Stomach (tissue), 9 donors: ENCODE data around the gene RPTOR. TPM values are rescaled to one million over a fixed set of nuclear protein-coding genes. Genes with fewer than 3 reads are reported as not detected.

ENCODE experiments used
- DNase-seq, 2 donors: peaks; one replicate each; pipeline versions ENCODE4 v3.0.0 to v3.0.0-alpha.2; 2013 to 2019
- H3K27ac ChIP-seq, 5 donors: fragments of 200-600 bp in 4 of 5; sonication (generic) in 4 of 5; one replicate each; pipeline ENCODE4 v1.5.1; 2013 to 2019; ENCODE audit warnings: mild to moderate bottlenecking in 1 of 5, moderate library complexity in 1 of 5
- H3K27me3 ChIP-seq, 3 donors: fragments of 200-600 bp; sonication (generic); one replicate each; pipeline ENCODE4 v1.5.1; 2017 to 2019; ENCODE audit warnings: mixed run types in 1 of 3
- H3K36me3 ChIP-seq, 4 donors: fragments of 200-600 bp; sonication (generic); 1 replicate in 3 of 4; 2 replicates in 1 of 4; pipeline ENCODE4 v1.5.1; 2016 to 2019
- H3K4me1 ChIP-seq, 4 donors: fragments of 200-600 bp; sonication (generic); one replicate each; pipeline ENCODE4 v1.5.1; 2016 to 2019
- H3K4me3 ChIP-seq, 4 donors: fragments of 200-600 bp; sonication (generic) in 3 of 4; one replicate each; pipeline ENCODE4 v1.5.1; 2016 to 2019; ENCODE audit warnings: mild to moderate bottlenecking in 1 of 4
- H3K9me3 ChIP-seq, 4 donors: fragments of 200-600 bp; sonication (generic); one replicate each; pipeline ENCODE4 v1.5.1; 2016 to 2019
- EP300 ChIP-seq: sonication (generic); formaldehyde crosslinking; IDR thresholded peaks from one replicate; pipeline ENCODE4 v1.6.1; 2017; ENCODE audit warnings: antibody characterized with exemption
- POLR2A ChIP-seq, 4 donors: fragments of 450-650 bp; IDR thresholded peaks; one replicate each; pipeline ENCODE4 v1.6.1; 2016; ENCODE audit warnings: antibody characterized with exemption in 4 of 4, control low read depth in 2 of 4, mild to moderate bottlenecking in 1 of 4, moderate library complexity in 1 of 4
- POLR2AphosphoS5 ChIP-seq, 3 donors: sonication (generic); formaldehyde crosslinking; IDR thresholded peaks; one replicate each; pipeline ENCODE4 v1.6.1; 2016; ENCODE audit warnings: antibody characterized with exemption in 3 of 3
- WGBS, 5 donors: extraction: QIAGEN DNeasy Blood & Tissue Kit in 3 of 5; methylation state at CpG; one replicate each; pipeline versions ENCODE4 v1.1.5 to v1.1.7; 2013 to 2018; 5-methylcytosine and 5-hydroxymethylcytosine counted together
- intact Hi-C: fragments of 100-400 bp; cut with DNase I; formaldehyde crosslinking; loops from one replicate; pipeline ENCODE4 v1.15.1; 2023; ENCODE audit warnings: low total_unique reads
- polyA plus RNA-seq, 3 donors: library from polyadenylated mRNA; stranded (reverse); fragments of 200-250 nt; gene quantifications; one replicate each; pipeline ENCODE4 v1.2.3, GENCODE V29; 2013
- total RNA-seq, 5 donors: library from RNA; depleted of rRNA; stranded (reverse); fragments of >200 nt; gene quantifications; one replicate each; pipeline versions ENCODE4 v1.1.0 to v1.2.3, GENCODE V29; 2014 to 2016
- TF ChIP-seq, protein P1 (sequence below), 7 experiments: fragments of 450-650 bp in 4 of 7; fragments of 200-600 bp in 3 of 7; sonication (generic) in 3 of 7; IDR thresholded peaks; one replicate each; pipeline ENCODE4 v1.5.1; 2016 to 2019; ENCODE audit warnings: antibody characterized with exemption in 7 of 7, control low read depth in 2 of 7, mild to moderate bottlenecking in 1 of 7
- donor health status: healthy with polysubstance abuse.
- donor health status: Bipolar disorder and iron deficiency.
- donor health status: healthy.

RPTOR gene
- total and polyA plus RNA-seq, 8 donors, result 3.8 to 103 (median 19.3) TPM

DNA sequence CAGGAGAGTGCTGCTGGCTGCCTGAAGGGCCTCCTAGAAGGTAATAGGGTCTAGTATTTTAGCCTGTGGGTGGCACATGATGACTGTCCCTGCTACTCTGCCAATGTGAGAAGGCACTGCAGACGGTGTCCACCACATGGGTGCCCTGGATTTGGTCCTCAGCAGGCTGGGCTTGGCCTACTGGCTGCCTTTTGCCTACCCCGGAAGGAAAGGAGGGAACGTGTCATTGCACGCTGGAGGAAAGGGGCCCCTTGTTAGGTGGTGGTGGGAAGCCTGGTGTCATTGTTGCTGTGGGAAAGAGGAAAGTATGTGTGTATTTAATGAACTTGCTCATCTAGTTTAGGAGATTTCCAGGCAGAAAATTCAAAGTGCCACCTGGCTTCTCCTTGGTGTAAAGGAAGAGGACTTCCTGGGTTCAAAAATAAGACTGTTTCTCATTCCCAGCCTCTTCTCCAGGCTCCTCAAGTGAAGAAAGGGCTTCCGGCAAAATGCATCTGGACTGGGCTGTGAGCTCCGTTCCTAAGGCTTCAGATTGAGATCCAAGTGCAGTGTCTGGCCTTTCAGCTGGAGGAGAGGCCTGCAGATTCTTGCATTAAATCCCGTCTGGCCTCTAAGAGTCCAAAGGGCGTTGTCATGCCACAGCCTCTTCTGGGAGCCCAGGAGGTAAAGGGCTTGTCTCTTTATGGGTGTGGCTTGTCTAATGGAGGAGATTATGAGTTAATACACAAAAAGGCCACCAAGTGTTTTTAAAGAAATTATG lies 55.1 kb downstream of the RPTOR start:
- Histone ChIP-seq H3K27me3 (no peaks in the 10 kb centered on the region), H3K36me3 (no peaks in the 10 kb centered on the region), H3K4me3 (no peak overlapping the region), H3K9me3 (no peaks in the 10 kb centered on the region), H3K27ac (peak overlapping the region in 1 of 5 donors; percentile 28), H3K4me1 (peaks cover 25 to 47% (median 40%) of the 10 kb centered on the region in 4 donors)
- intact Hi-C loops, result no loop called here
- TF ChIP-seq POLR2A (IDR thresholded peaks at IDR 0.05) (no peak), EP300 (no peak), POLR2AphosphoS5 (IDR thresholded peaks at IDR 0.05) (no peak)
- TF ChIP-seq, protein P1, sequence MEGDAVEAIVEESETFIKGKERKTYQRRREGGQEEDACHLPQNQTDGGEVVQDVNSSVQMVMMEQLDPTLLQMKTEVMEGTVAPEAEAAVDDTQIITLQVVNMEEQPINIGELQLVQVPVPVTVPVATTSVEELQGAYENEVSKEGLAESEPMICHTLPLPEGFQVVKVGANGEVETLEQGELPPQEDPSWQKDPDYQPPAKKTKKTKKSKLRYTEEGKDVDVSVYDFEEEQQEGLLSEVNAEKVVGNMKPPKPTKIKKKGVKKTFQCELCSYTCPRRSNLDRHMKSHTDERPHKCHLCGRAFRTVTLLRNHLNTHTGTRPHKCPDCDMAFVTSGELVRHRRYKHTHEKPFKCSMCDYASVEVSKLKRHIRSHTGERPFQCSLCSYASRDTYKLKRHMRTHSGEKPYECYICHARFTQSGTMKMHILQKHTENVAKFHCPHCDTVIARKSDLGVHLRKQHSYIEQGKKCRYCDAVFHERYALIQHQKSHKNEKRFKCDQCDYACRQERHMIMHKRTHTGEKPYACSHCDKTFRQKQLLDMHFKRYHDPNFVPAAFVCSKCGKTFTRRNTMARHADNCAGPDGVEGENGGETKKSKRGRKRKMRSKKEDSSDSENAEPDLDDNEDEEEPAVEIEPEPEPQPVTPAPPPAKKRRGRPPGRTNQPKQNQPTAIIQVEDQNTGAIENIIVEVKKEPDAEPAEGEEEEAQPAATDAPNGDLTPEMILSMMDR (IDR thresholded peaks at IDR 0.05), result no peak
- WGBS, 5 donors, result 58 to 63% (median 59%) methylated on average over 8 of the region's 8 CpGs
- DNase-seq, result peak in 1 of 2 donors; percentile 80

DNA sequence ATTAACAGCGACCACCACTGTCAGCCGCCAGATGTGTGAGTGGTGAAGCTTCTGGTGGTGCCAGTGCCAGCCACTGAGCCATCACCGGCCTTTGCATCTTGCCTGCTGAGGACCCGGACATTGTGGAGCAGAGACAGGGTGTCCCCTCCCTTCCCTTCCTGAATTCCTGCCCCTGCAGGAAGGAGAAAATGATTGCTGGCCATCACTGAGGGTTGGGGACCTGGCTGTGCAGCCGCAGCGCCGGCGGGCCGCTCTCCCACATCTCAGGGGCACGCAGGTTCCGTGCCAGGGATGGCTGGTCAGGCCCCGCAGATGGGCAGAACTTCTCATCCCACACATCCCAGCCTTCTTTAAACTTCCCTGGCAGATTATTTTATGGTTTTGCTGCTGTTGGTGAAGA lies 56.5 kb downstream of the RPTOR start:
- Histone ChIP-seq H3K4me3 (no peak overlapping the region), H3K27ac (no peak overlapping the region), H3K27me3 (no peaks in the 10 kb centered on the region), H3K9me3 (no peaks in the 10 kb centered on the region), H3K36me3 (no peaks in the 10 kb centered on the region), H3K4me1 (peaks cover 26 to 44% (median 31%) of the 10 kb centered on the region in 4 donors)
- intact Hi-C loops, result no loop called here
- 91 to 99% (median 95%) methylated on average over 11 to 12 of the region's 12 CpGs for WGBS, 5 donors
- TF ChIP-seq, protein P1 (IDR thresholded peaks at IDR 0.05), result no peak
- TF ChIP-seq POLR2A (IDR thresholded peaks at IDR 0.05), result no peak
- no peak for DNase-seq

DNA sequence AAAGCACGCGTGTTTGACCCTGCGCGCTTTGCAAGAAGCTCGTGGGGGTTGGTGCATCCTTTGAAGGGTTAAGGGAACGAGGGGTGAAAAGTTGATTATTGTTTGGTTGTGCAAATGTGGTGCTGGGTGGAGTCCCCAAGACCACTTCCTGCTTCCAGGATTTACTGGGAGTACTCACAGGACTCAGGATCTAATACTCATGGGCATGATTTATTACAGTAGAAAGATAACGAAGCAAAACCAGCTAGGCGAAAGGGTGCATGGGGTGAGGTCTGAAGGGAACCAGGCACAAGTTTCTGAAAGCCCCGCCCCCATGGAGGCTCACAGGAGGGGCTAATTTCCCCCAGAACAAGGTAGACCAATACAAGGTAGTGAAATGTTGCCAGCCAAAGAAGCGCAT lies 58.8 kb downstream of the RPTOR start:
- no peak overlapping the region for H3K27ac ChIP-seq
- DNase-seq, result peak in 1 of 2 donors; percentile 39
- no peaks in the 10 kb centered on the region for H3K27me3 ChIP-seq
- no peak for TF ChIP-seq POLR2A (IDR thresholded peaks at IDR 0.05)
- TF ChIP-seq, protein P1 (IDR thresholded peaks at IDR 0.05), result no peak
- TF ChIP-seq POLR2AphosphoS5 (IDR thresholded peaks at IDR 0.05), result no peak
- no peak for TF ChIP-seq EP300
- H3K4me1 ChIP-seq, result peaks cover 17 to 41% (median 23%) of the 10 kb centered on the region in 4 donors
- no peaks in the 10 kb centered on the region for H3K36me3 ChIP-seq
- intact Hi-C loops, result no loop called here
- 81 to 84% (median 83%) methylated on average over 10 of the region's 10 CpGs for WGBS, 5 donors
- H3K4me3 ChIP-seq, result no peak overlapping the region
- H3K9me3 ChIP-seq, result no peaks in the 10 kb centered on the region

DNA sequence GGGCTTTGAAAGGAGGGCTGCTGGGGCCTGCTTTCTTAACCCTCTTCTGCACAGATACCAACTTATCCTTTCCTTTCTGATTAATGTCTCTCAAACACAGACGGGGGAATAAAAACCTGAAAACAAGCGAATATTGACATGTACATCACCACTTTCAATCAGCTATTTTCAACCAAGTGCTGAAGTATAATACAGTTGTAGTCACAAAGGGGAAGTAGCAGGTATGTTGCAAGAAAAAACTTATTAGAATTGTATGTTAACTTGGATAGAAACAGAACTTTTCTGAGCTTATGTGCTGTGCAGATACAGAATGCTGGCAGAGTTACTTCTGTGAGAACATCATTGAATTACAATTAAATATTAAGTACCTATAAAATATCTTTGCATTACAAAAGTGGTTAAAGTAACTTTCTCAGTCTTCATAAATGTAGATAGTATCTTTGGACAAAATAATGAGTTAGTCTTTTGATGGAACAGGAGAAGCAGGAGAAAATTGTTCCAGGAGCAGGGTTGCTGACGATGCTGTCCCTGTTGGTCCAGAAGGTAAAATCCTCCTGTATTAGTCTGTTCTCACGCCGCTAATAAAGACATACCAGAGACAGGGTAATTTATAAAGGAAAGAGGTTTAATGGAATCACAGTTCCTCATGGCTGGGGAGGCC lies 59.5 kb downstream of the RPTOR start:
- Histone ChIP-seq H3K27me3 (no peaks in the 10 kb centered on the region), H3K27ac (no peak overlapping the region), H3K4me1 (peaks cover 17 to 39% (median 22%) of the 10 kb centered on the region in 4 donors), H3K36me3 (no peaks in the 10 kb centered on the region), H3K4me3 (no peak overlapping the region), H3K9me3 (no peaks in the 10 kb centered on the region)
- WGBS, 5 donors, result 91 to 96% (median 95%) methylated on average over 5 of the region's 5 CpGs
- DNase-seq, result no peak
- TF ChIP-seq, protein P1 (IDR thresholded peaks at IDR 0.05), result no peak
- TF ChIP-seq POLR2AphosphoS5 (IDR thresholded peaks at IDR 0.05) (no peak), EP300 (no peak), POLR2A (IDR thresholded peaks at IDR 0.05) (no peak)
- intact Hi-C loops, result no loop called here
